Measurements from ENCODE around the gene UNC13C.

GRCh38 chr15:54481819-54482218 is 503.6 kb downstream of the UNC13C start:
- TF ChIP-seq, protein P1, sequence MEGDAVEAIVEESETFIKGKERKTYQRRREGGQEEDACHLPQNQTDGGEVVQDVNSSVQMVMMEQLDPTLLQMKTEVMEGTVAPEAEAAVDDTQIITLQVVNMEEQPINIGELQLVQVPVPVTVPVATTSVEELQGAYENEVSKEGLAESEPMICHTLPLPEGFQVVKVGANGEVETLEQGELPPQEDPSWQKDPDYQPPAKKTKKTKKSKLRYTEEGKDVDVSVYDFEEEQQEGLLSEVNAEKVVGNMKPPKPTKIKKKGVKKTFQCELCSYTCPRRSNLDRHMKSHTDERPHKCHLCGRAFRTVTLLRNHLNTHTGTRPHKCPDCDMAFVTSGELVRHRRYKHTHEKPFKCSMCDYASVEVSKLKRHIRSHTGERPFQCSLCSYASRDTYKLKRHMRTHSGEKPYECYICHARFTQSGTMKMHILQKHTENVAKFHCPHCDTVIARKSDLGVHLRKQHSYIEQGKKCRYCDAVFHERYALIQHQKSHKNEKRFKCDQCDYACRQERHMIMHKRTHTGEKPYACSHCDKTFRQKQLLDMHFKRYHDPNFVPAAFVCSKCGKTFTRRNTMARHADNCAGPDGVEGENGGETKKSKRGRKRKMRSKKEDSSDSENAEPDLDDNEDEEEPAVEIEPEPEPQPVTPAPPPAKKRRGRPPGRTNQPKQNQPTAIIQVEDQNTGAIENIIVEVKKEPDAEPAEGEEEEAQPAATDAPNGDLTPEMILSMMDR (IDR thresholded peaks at IDR 0.05 in 2 of 3, conservative IDR thresholded peaks at IDR 0.05 in 1 of 3; ENCODE audit: borderline replicate concordance in 1 of 3, insufficient read depth in 1 of 3, low read depth in 2 of 3, low read length in 2 of 3): no peak
- TF ChIP-seq ZFX (IDR thresholded peaks at IDR 0.05): no peak
- TF ChIP-seq SIN3A (IDR thresholded peaks at IDR 0.05; ENCODE audit: low read depth): no peak
- no peak for TF ChIP-seq POLR2A (IDR thresholded peaks at IDR 0.05; ENCODE audit: borderline replicate concordance, extremely low read depth, insufficient read depth, insufficient read length)
- no peak for TF ChIP-seq RAD21 (IDR thresholded peaks at IDR 0.05; ENCODE audit: low read depth)
- no peak for TF ChIP-seq YY1 (IDR thresholded peaks at IDR 0.05; ENCODE audit: extremely low read depth, insufficient replicate concordance, low read depth, low read length)
- no peak for TF ChIP-seq ZBTB33 (IDR thresholded peaks at IDR 0.05; ENCODE audit: extremely low read depth, insufficient replicate concordance, low read length)
- TF ChIP-seq SRF (IDR thresholded peaks at IDR 0.05; ENCODE audit: low read depth): no peak
- TF ChIP-seq, protein P2, sequence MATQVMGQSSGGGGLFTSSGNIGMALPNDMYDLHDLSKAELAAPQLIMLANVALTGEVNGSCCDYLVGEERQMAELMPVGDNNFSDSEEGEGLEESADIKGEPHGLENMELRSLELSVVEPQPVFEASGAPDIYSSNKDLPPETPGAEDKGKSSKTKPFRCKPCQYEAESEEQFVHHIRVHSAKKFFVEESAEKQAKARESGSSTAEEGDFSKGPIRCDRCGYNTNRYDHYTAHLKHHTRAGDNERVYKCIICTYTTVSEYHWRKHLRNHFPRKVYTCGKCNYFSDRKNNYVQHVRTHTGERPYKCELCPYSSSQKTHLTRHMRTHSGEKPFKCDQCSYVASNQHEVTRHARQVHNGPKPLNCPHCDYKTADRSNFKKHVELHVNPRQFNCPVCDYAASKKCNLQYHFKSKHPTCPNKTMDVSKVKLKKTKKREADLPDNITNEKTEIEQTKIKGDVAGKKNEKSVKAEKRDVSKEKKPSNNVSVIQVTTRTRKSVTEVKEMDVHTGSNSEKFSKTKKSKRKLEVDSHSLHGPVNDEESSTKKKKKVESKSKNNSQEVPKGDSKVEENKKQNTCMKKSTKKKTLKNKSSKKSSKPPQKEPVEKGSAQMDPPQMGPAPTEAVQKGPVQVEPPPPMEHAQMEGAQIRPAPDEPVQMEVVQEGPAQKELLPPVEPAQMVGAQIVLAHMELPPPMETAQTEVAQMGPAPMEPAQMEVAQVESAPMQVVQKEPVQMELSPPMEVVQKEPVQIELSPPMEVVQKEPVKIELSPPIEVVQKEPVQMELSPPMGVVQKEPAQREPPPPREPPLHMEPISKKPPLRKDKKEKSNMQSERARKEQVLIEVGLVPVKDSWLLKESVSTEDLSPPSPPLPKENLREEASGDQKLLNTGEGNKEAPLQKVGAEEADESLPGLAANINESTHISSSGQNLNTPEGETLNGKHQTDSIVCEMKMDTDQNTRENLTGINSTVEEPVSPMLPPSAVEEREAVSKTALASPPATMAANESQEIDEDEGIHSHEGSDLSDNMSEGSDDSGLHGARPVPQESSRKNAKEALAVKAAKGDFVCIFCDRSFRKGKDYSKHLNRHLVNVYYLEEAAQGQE (IDR thresholded peaks at IDR 0.05; ENCODE audit: low read depth): no peak
- TF ChIP-seq EZH2 (IDR thresholded peaks at IDR 0.05): no peak
- TF ChIP-seq EZH2phosphoT487 (IDR thresholded peaks at IDR 0.05; ENCODE audit: borderline replicate concordance): no peak
- TF ChIP-seq ZNF274 (IDR thresholded peaks at IDR 0.05; ENCODE audit: low read depth, low read length): no peak
- TF ChIP-seq, protein P3, sequence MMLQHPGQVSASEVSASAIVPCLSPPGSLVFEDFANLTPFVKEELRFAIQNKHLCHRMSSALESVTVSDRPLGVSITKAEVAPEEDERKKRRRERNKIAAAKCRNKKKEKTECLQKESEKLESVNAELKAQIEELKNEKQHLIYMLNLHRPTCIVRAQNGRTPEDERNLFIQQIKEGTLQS (IDR thresholded peaks at IDR 0.05): no peak
- no peak for TF ChIP-seq SP1 (IDR thresholded peaks at IDR 0.05; ENCODE audit: low read depth)

Data from HCT116 (cell line).